Erythroblast (primary cell): Measurements from ENCODE around the gene ABHD2.

Experiments
- GATA1 ChIP-seq: IDR thresholded peaks from 2 replicates; pipeline ENCODE4 v1.6.1; 2011; ENCODE audit warnings: low read depth, mild to moderate bottlenecking, control low read depth, low read length, moderate library complexity
- POLR2A ChIP-seq: IDR thresholded peaks from 2 replicates; pipeline ENCODE4 v1.6.1; 2011; ENCODE audit warnings: mild to moderate bottlenecking, low read length

- TF ChIP-seq POLR2A (no peak), GATA1 (no peak)
Observed at GRCh38 chr15:89119489-89120478, 31.5 kb downstream of the ABHD2 start.
